Endometrial microvascular endothelial cells (primary cell): ENCODE measurements around the gene UBE2S. TPM values are rescaled to one million over a fixed set of nuclear protein-coding genes. Genes with fewer than 3 reads are reported as not detected.

ENCODE experiments used
- in situ Hi-C: cut with HindIII; loops from 2 replicates; pipeline ENCODE4 v1.10.0; 2017; ENCODE audit warnings: low sequenced_read_pairs, low pct_unique_long_range_greater_than_20kb; ENCODE audit errors: inconsistent ontology term
- total RNA-seq: library from RNA; depleted of rRNA; stranded (reverse); fragments of >200 nt; gene quantifications from one replicate; pipeline ENCODE4 v1.2.3, GENCODE V29; 2015; ENCODE audit errors: inconsistent ontology term

The UBE2S gene
- total RNA-seq, 1 donor from 2014 or later: 101 TPM

DNA sequence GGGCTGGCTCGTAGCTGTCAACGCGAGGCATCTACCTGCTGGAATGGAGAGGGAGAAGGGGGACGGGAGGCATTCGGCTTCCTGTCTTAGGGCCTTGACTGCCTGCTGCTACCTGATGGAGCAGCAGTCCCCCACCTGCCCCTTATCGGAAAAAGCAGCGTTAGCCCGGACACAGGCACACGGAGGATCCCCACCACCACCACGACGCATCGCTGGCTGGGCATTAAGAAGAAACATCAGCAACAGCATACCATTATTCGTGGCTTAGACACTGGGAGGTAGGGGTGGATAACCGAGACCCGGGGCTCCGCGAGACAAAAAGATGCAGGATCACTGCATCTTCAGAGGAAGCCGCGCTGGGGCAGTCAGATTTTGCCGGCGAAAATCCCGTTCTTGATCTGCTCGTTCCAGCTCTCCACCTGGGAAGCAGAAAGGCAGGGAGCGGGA lies 54.2 kb downstream of the UBE2S start:
- in situ Hi-C loops: loop anchor here (10.0 kb wide), 1 partner anchor 59 kb away; no protein-coding TSS in a partner anchor

DNA sequence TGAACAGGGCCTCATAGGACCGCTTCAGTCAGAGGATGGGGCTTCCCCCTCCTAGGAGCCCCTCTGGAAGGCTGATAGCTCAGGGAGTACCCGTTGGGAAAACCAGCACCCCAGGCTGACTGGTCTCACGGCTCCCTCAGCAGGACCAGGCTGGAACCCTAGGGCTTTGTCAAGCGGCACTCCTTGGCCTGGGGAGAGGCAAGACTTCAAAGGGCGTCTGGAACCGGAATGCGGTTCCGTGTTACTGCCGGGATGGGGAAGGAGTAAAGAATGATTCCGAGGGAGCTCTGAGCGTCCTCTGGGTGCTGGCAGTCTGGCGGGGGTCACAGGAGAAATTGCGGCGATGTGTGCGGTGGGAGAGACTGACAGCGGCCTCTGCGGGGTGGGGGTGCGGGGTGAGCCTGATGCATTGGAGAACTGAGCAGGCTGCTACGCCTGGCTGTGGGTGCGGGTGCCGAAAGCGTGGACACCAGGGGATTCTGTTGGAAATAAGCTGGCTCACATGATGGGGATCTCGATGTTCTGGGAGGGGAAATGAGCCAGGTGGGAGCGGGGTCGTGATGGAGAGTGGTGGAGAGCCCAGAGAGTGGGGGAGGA lies 54.9 kb downstream of the UBE2S start:
- in situ Hi-C loops: loop anchor here (10.0 kb wide), 1 partner anchor 58 kb away; no protein-coding TSS in a partner anchor

- in situ Hi-C loops: loop anchor here (10.0 kb wide), 1 partner anchor 57 kb away; no protein-coding TSS in a partner anchor
Observed at GRCh38 chr19:55352040-55352439, 55.5 kb downstream of the UBE2S start.

GRCh38 chr19:55350620-55351315 lies 56.8 kb downstream of the UBE2S start:
- in situ Hi-C loops: loop anchor here (10.0 kb wide), 1 partner anchor 56 kb away; no protein-coding TSS in a partner anchor

Other genes starting within 250 kb of the UBE2S start
- not detected for gene DNAAF3, start 241.2 kb downstream of the UBE2S start, total RNA-seq
- gene SYT5, start 227.5 kb downstream of the UBE2S start, total RNA-seq: not detected
- gene PTPRH, start 198.3 kb downstream of the UBE2S start, total RNA-seq: 1.9 TPM
- 1.1 TPM for gene TMEM86B, start 179.0 kb downstream of the UBE2S start, total RNA-seq
- 63.8 TPM for gene PPP6R1, start 148.8 kb downstream of the UBE2S start, total RNA-seq
- gene HSPBP1, start 127.7 kb downstream of the UBE2S start, total RNA-seq: 26.7 TPM
- gene BRSK1, start 123.8 kb downstream of the UBE2S start, total RNA-seq: 1.1 TPM
- not detected for gene TMEM150B, start 82.4 kb downstream of the UBE2S start, total RNA-seq
- 4.3 TPM for gene KMT5C, start 67.9 kb downstream of the UBE2S start, total RNA-seq
- gene COX6B2, start 53.1 kb downstream of the UBE2S start, total RNA-seq: not detected
- gene GARIN5B, start 44.5 kb downstream of the UBE2S start, total RNA-seq: not detected
- not detected for gene IL11, start 37.3 kb downstream of the UBE2S start, total RNA-seq
- gene TMEM190, start 31.0 kb downstream of the UBE2S start, total RNA-seq: not detected
- not detected for gene TMEM238, start 23.5 kb downstream of the UBE2S start, total RNA-seq
- gene RPL28, start 21.9 kb downstream of the UBE2S start, total RNA-seq: 298 TPM
- not detected for gene SHISA7, start 35.5 kb upstream of the UBE2S start, total RNA-seq
- gene ISOC2, start 53.9 kb upstream of the UBE2S start, total RNA-seq: 58.8 TPM
- gene C19orf85, start 57.0 kb upstream of the UBE2S start, total RNA-seq: not detected
- gene ZNF628, start 68.8 kb upstream of the UBE2S start, total RNA-seq: 4.6 TPM
- gene NAT14, start 77.4 kb upstream of the UBE2S start, total RNA-seq: 8.5 TPM
- gene SSC5D, start 80.6 kb upstream of the UBE2S start, total RNA-seq: 1.1 TPM
- gene SBK2, start 129.3 kb upstream of the UBE2S start, total RNA-seq: not detected
- not detected for gene SBK3, start 137.8 kb upstream of the UBE2S start, total RNA-seq
- 4.8 TPM for gene ZNF579, start 173.1 kb upstream of the UBE2S start, total RNA-seq
- 0.93 TPM for gene FIZ1, start 191.7 kb upstream of the UBE2S start, total RNA-seq
- gene ZNF524, start 192.5 kb upstream of the UBE2S start, total RNA-seq: 16.7 TPM
- gene ZNF865, start 197.9 kb upstream of the UBE2S start, total RNA-seq: 3.3 TPM
- 1.0 TPM for gene ZNF784, start 216.8 kb upstream of the UBE2S start, total RNA-seq
- 11.1 TPM for gene ZNF580, start 233.2 kb upstream of the UBE2S start, total RNA-seq
- gene ZNF581, start 235.9 kb upstream of the UBE2S start, total RNA-seq: 9.8 TPM
- 13.0 TPM for gene CCDC106, start 240.4 kb upstream of the UBE2S start, total RNA-seq
- 215 TPM for gene U2AF2, start 247.2 kb upstream of the UBE2S start, total RNA-seq